Measurements from ENCODE around the gene NELL1.

DNA sequence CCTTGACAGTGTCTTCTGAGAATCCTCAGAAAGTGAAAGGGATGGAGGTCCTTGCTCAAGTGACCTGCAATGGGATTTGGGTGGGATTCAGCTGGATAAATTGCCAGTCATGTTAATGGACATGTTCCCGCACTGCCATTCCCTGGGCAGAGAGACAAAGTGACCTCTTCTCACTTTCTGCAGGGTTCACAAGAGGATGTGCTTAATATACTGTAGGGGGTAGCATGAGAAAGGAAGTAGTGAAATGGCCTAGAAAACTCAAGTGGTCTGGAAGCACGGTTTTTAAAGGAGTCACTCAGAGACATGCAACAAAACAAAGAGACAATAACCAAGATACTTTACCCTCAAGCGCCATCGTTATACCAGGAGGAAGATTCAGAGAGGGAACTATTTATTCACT is 70.2 kb downstream of the NELL1 start:
- TF ChIP-seq ELF4 (IDR thresholded peaks at IDR 0.05), result no peak
- TF ChIP-seq HDGF (IDR thresholded peaks at IDR 0.05; ENCODE audit: borderline replicate concordance), result no peak
- TF ChIP-seq NFRKB (IDR thresholded peaks at IDR 0.05), result no peak

Data from HEK293T (cell line).